Stimulated activated CD4-positive, alpha-beta T cell treated with anti-CD3 and anti-CD28 coated beads, Interleukin-2, amount 100 ng/mL, for 48 hours (primary cell): ENCODE data around the gene DIAPH2.

ENCODE experiments used
- DNase-seq, 2 donors: peaks; one replicate each; pipeline ENCODE4 v3.0.0-alpha.2; 2020

Gene DIAPH2

DNA sequence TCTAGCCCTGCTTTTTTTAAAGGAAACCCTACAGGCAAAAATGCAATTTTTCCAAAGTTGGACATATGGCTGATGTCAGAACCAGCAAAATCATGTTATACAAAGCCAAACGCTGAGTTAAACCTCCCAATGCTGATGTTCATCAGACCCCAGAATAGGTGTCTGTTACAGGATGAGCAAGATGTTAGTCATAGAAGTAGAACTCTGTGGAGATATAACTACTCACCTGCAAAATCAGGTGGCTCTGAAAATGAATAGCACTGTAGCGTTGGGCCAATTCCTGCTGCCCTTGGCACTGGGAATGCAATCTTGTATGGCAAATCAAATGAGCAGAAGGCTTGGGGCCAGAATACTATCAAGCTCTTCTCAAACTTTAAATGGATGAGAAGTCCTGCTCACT lies 833.1 kb downstream of the DIAPH2 start:
- DNase-seq = no peak

- no peak for DNase-seq
Measured at GRCh38 chrX:97522307-97522706, 837.7 kb downstream of the DIAPH2 start.

DNA sequence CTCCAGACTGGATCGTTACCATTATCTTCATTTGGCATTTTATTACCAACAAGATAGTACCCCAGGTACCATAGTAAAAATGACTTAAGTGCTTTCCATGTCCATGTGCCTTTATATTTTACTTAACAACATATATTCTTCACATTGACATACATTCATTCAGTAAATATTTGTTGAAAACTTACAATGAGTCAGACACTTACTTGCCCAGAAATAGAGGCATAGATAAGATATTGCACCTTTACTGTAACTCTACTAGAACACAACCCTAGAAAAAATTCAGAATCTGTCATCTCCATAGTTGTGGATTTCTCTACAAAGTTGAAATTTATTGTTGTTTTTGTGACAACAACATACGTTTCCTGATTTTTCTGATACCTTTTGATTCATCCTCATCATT lies 839.7 kb downstream of the DIAPH2 start:
- DNase-seq = no peak

GRCh38 chrX:97524997-97525396 lies 840.4 kb downstream of the DIAPH2 start:
- no peak for DNase-seq

DNA sequence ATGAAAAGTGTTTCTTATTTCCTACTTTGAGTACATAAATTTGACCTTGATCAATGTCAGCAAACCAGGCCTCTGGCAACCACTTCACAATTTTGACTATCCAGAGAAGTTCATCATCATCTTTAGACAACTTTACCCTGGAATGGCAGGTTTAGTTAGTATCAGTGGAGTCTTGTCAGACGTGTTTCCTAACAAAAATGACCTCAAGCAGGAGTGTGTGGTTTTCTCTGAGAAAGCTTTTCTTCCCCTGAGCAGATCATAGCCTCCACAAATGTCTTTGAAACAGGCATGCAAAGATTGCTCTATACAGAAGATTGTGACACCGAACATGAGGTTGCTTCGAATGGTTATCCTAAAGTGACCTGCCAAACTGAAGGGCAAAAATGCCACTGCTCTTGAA lies 841.3 kb downstream of the DIAPH2 start:
- no peak for DNase-seq

DNA sequence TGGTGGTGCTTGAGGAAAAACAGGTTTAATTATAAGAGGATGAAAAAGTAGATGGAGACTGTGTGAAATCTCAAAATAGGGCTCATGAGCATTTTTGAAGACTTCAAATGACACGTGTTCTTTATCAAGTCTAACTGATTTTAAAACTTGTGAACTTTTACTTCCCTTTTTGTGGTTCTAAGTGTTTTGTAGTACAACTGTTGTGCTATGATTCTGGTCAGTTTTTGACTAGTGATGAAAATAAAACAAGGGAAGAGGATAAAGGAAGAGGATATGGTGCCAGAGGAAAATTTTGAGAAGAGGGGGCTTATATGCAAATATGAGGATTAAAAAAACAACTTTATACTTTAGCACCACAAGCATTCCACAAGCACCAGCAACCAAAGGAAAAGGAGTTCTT lies 843.1 kb downstream of the DIAPH2 start:
- DNase-seq = no peak

- no peak for DNase-seq
Measured at GRCh38 chrX:97529536-97530200, 845.0 kb downstream of the DIAPH2 start.

- no peak for DNase-seq
Measured at GRCh38 chrX:97531825-97532224, 847.2 kb downstream of the DIAPH2 start.

GRCh38 chrX:97538745-97539144 lies 854.1 kb downstream of the DIAPH2 start:
- DNase-seq = no peak

DNA sequence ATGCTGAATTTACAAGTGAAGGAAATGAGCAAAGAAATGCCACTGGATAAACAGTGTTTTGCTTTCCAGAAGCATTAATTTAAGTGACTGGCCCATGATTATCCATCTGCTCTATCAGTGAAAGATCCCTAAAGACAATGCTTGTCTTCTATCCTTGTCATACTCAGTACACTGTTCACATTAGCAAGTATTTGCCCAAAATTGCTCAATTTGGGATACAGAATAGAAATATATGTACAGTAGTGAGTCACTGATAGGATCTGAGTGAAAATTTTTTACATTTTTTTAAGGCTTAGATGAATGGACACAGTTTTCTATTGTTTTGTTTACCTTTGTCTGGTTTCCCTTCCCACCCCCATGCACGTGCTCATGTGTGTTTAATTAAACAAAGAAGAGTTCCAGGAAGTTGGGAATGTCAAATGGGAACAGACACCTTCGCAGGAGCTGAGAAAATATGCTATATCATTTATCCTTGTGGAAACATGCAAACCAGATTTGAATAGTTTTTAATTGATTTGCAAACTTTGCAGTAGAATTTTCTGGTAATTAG lies 855.4 kb downstream of the DIAPH2 start:
- no peak for DNase-seq

GRCh38 chrX:97547877-97548578 lies 863.4 kb downstream of the DIAPH2 start:
- DNase-seq = no peak

GRCh38 chrX:97551821-97552220 lies 867.2 kb downstream of the DIAPH2 start:
- DNase-seq = no peak

DNA sequence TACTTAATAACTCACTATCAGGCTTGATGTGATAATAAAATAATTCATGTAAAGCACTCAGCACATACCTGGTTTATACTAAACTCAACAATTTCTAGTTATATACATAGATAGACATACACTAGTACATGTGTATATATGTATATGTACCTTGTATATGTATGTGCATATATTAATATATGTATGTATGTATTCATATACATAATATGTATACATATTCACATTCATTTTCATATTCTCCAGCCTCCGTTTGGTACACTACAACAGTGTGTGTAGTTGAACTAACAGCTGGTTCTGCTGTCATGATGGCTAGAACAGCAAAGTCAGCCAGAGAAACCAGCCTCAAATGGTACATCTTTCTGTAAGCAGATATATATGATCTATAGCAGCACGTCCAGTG lies 869.2 kb downstream of the DIAPH2 start:
- no peak for DNase-seq

DNA sequence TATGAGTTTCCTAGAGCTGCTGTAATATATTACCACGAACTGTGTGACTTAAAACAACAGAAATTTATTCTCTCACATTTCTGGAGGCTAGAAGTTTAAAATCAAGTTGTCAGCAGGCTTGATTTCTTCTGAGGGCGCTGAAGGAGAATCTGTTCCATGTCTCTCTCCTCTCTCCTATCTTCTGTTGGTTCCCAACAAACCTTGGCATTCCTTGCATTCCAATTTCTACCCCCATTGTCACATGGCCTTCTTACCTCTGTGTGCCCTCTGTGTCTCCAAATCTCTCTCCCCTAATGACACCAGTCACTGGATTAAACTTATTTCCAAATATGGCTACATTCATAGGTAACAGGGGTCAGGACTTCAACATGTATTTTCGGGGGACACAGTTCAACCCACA lies 871.7 kb downstream of the DIAPH2 start:
- no peak for DNase-seq

- DNase-seq = peak; percentile 3 to 12
Measured at GRCh38 chrX:97563531-97564133, 879.0 kb downstream of the DIAPH2 start.

- DNase-seq = no peak
Measured at GRCh38 chrX:97564496-97564895, 879.9 kb downstream of the DIAPH2 start.

DNA sequence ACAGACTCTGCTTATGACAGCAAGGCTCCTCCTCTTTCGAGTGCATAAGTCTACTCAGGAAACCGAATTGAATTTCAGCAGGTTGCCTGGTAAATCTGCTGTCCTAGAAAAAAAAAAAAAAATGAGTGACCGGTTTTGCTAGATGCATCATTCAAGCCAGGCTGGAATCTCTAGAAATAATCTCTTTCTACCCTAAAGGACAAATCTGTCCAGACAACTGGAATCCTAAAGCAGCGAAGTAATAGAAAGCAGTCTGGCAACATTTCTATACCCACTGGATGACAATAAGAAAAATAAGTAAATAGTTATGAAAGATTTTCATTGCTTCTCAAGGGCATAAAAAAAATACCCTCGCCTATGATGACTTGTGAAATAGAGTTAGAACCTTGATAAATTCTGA lies 902.5 kb downstream of the DIAPH2 start:
- no peak for DNase-seq

GRCh38 chrX:97594646-97595224 lies 910.1 kb downstream of the DIAPH2 start:
- DNase-seq = no peak

GRCh38 chrX:97597954-97598353 lies 913.3 kb downstream of the DIAPH2 start:
- peak; percentile 0 to 9 for DNase-seq

- DNase-seq = no peak
Measured at GRCh38 chrX:97602465-97603258, 918.0 kb downstream of the DIAPH2 start.

GRCh38 chrX:97605271-97605670 lies 920.6 kb downstream of the DIAPH2 start:
- DNase-seq = no peak

GRCh38 chrX:97609357-97609756 lies 924.7 kb downstream of the DIAPH2 start:
- no peak for DNase-seq

- DNase-seq = no peak
Measured at GRCh38 chrX:97609938-97610337, 925.3 kb downstream of the DIAPH2 start.
